K562 (cell line): ENCODE data around the gene TRIP6. TPM values are rescaled to one million over a fixed set of nuclear protein-coding genes. Genes with fewer than 3 reads are reported as not detected.

Experiments
- ARID4B ChIP-seq: sonication (generic); formaldehyde crosslinking; IDR thresholded peaks from 2 replicates; pipeline ENCODE4 v1.8.0; 2022; ENCODE audit warnings: mild to moderate bottlenecking, missing genetic modification reagents
- CCNT2 ChIP-seq: IDR thresholded peaks from 2 replicates; pipeline ENCODE4 v1.6.1; 2011; ENCODE audit warnings: borderline replicate concordance, low read depth, mild to moderate bottlenecking, moderate library complexity, mixed read lengths, low read length; ENCODE audit not compliant: insufficient read length; ENCODE audit errors: extremely low read depth
- GATAD2B ChIP-seq: fragments of 450-650 bp; IDR thresholded peaks from 2 replicates; pipeline ENCODE4 v1.6.1; 2017; ENCODE audit warnings: mild to moderate bottlenecking, borderline replicate concordance
- HMGXB4 ChIP-seq: sonication (generic); formaldehyde crosslinking; IDR thresholded peaks from 2 replicates; pipeline ENCODE4 v1.8.1; 2023; ENCODE audit warnings: mild to moderate bottlenecking, missing genetic modification reagents
- HSF4 ChIP-seq: fragments of 250-450 bp; sonication (Bioruptor Pico); IDR thresholded peaks from 2 replicates; pipeline ENCODE4 v2.1.2; 2022; ENCODE audit warnings: mild to moderate bottlenecking, moderate library complexity, borderline replicate concordance
- PCBP1 ChIP-seq: fragments of 200-400 bp; formaldehyde crosslinking; IDR thresholded peaks from 2 replicates; pipeline ENCODE4 v1.6.1; 2018; ENCODE audit warnings: mild to moderate bottlenecking, low read depth, low read length; ENCODE audit not compliant: poor library complexity, severe bottlenecking
- RBM14 ChIP-seq: fragments of 200-400 bp; formaldehyde crosslinking; IDR thresholded peaks from 2 replicates; pipeline ENCODE4 v1.6.1; 2018; ENCODE audit warnings: low read depth, mild to moderate bottlenecking, low read length, moderate library complexity, borderline replicate concordance; ENCODE audit not compliant: insufficient read depth
- ZFX ChIP-seq: sonication (generic); formaldehyde crosslinking; IDR thresholded peaks from 2 replicates; pipeline ENCODE4 v1.8.0; 2022; ENCODE audit warnings: mild to moderate bottlenecking, missing genetic modification reagents, moderate library complexity
- ZNF511 ChIP-seq: sonication (generic); formaldehyde crosslinking; IDR thresholded peaks from 2 replicates; pipeline ENCODE4 v1.8.0; 2022; ENCODE audit warnings: mild to moderate bottlenecking, missing genetic modification reagents
- ZNF592 ChIP-seq: fragments of 450-650 bp; IDR thresholded peaks from 2 replicates; pipeline ENCODE4 v1.6.1; 2017; ENCODE audit warnings: antibody characterized with exemption, mild to moderate bottlenecking
- ZNF740 ChIP-seq, 3 experiments: fragments of 200-800 bp in 1 of 3; sonication (Bioruptor generic) in 1 of 3; sonication (generic) in 1 of 3; formaldehyde crosslinking in 1 of 3; IDR thresholded peaks; 2 replicates each; pipeline versions ENCODE4 v1.6.1 to v1.8.0; 2016 to 2022; ENCODE audit warnings: mild to moderate bottlenecking in 2 of 3, missing compliant biosample characterization in 2 of 3, missing genetic modification characterization in 2 of 3, missing genetic modification reagents in 1 of 3
- polyA plus RNA-seq, 8 experiments: library from polyadenylated mRNA; depleted of rRNA in 4 of 8; stranded (reverse) in 5 of 8; unstranded in 3 of 8; fragments of >200 nt; fragmentation: Nextera tagmentation in 2 of 8; fragmentation: Illumina TruSeq in 1 of 8; extraction: Ambion mirVana in 2 of 8; extraction: Trizol in 1 of 8; gene quantifications; 2 replicates each; pipeline versions ENCODE4 v1.2.1 to v1.2.3, GENCODE V29; 2011 to 2014; ENCODE audit warnings: inconsistent platforms in 1 of 8, missing spikeins in 1 of 8
- total RNA-seq, 7 experiments: library from RNA; depleted of rRNA in 6 of 7; stranded (reverse); fragments of >200 nt in 6 of 7; fragmentation: Illumina TruSeq in 2 of 7; extraction: Trizol in 2 of 7; gene quantifications; 2 replicates each; pipeline versions ENCODE4 v1.2.1 to v1.2.3, GENCODE V29; 2011 to 2021; ENCODE audit warnings: low replicate concordance in 1 of 7

The TRIP6 gene
- total and polyA plus RNA-seq, 9 of the 15 experiments (the other 6 are each of a cell fraction or from before 2014, with no cell fraction given) = 5.9 to 141 (median 54.0) TPM

- peak; percentile 22 for TF ChIP-seq PCBP1
- TF ChIP-seq ZNF592 = peak; percentile 61
- peak; percentile 23 for TF ChIP-seq ZFX
- TF ChIP-seq CCNT2 = peak; percentile 21
- 0 out of 2 replicates have a peak, but pooled peaks have one; percentile 28 for TF ChIP-seq ARID4B
- peak; percentile 79 for TF ChIP-seq ZNF740 (CRISPR knock-in tag; IDR thresholded peaks at IDR 0.05)
- peak in 1 of 2 experiments; percentile 77; a peak in 2 of 4 replicates for TF ChIP-seq ZNF740 (tag; IDR thresholded peaks at IDR 0.05)
- TF ChIP-seq HMGXB4 (CRISPR knock-in tag) = 0 out of 2 replicates have a peak, but pooled peaks have one; percentile 31
- no peak for TF ChIP-seq HSF4 (CRISPR knock-in tag)
- TF ChIP-seq RBM14 = 0 out of 2 replicates have a peak, but pooled peaks have one; percentile 39
- TF ChIP-seq ZNF511 (CRISPR knock-in tag) = 0 out of 2 replicates have a peak, but pooled peaks have one; percentile 35
- peak; percentile 85 for TF ChIP-seq GATAD2B
Observed at GRCh38 chr7:100826514-100827329, 40.5 kb upstream of the TRIP6 start (continued).
